Parathyroid adenoma (tissue), 2 donors: ENCODE data around the gene THRA.
A peak's percentile ranks its signal among the peaks of the same experiment; 100 is the strongest.

Experiments used
- H2AFZ ChIP-seq: fragments of 300-600 bp; sonication (generic); one replicate; pipeline ENCODE4 v1.7.0; 2017; ENCODE audit warnings: antibody characterized with exemption, mild to moderate bottlenecking
- H3K27ac ChIP-seq: fragments of 300-600 bp; sonication (generic); one replicate; pipeline ENCODE4 v1.7.0; 2017
- H3K27me3 ChIP-seq: fragments of 300-600 bp; sonication (generic); one replicate; pipeline ENCODE4 v1.7.0; 2017; ENCODE audit warnings: low read length; ENCODE audit not compliant: control insufficient read depth, insufficient read depth
- H3K36me3 ChIP-seq: fragments of 300-600 bp; sonication (generic); one replicate; pipeline ENCODE4 v1.7.0; 2017; ENCODE audit warnings: low read length; ENCODE audit not compliant: control insufficient read depth, insufficient read depth
- H3K4me1 ChIP-seq: fragments of 300-600 bp; sonication (generic); one replicate; pipeline ENCODE4 v1.7.0; 2017; ENCODE audit warnings: control low read depth
- H3K4me2 ChIP-seq: fragments of 300-600 bp; sonication (generic); one replicate; pipeline ENCODE4 v1.7.0; 2017; ENCODE audit warnings: low read length
- H3K4me3 ChIP-seq: fragments of 300-600 bp; sonication (generic); one replicate; pipeline ENCODE4 v1.7.0; 2017; ENCODE audit warnings: low read depth, low read length
- H3K79me2 ChIP-seq: fragments of 300-600 bp; sonication (generic); one replicate; pipeline ENCODE4 v1.7.0; 2017; ENCODE audit warnings: control low read depth
- H3K9ac ChIP-seq: fragments of 300-600 bp; sonication (generic); one replicate; pipeline ENCODE4 v1.7.0; 2017; ENCODE audit warnings: mild to moderate bottlenecking
- H3K9me3 ChIP-seq: fragments of 300-600 bp; sonication (generic); one replicate; pipeline ENCODE4 v1.7.0; 2017; ENCODE audit warnings: low read length; ENCODE audit not compliant: control insufficient read depth
- TF ChIP-seq, protein P1 (sequence below): fragments of 300-600 bp; sonication (generic); IDR thresholded peaks from one replicate; pipeline ENCODE4 v1.7.0; 2017; ENCODE audit warnings: antibody characterized with exemption, mild to moderate bottlenecking
- donor health status: primary hyperparathyroidism.

THRA gene

DNA sequence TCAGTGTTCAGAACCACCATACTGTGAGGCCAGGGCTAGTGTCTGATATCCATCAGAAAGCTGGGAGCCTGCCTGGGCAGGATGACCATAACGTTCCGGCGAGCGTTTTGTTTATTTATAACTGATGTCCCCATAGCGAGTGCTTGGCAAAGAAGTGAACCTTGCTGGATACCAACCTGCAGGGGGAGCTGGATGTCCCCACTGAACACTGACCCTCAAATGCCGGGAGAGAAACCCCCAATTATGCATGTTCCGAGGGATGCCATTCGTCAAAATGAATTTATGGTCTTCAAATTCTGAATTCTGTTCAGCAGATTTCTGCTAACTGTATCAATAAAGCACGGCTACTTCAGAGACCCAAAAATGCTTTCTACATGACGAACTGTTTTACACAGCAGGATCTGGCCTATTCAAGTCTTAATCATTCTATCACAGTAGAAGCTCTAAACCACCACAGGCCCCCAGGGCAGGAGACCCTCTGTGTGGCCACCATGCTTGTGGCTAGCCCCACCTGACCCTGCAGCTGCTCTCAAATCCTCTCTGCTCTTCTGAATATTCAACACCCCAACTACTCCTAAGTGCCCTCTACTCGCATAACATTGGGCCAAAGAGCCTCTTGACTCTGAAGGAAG, 23.8 kb upstream of the THRA start:
- H3K9ac ChIP-seq = no peak overlapping the region
- no peaks in the 10 kb centered on the region for H3K36me3 ChIP-seq
- peak overlapping the region; percentile 39 for H2AFZ ChIP-seq
- H3K4me3 ChIP-seq = no peak overlapping the region
- H3K4me1 ChIP-seq = peaks cover 3% of the 10 kb centered on the region
- H3K79me2 ChIP-seq = no peaks in the 10 kb centered on the region
- TF ChIP-seq, protein P1, sequence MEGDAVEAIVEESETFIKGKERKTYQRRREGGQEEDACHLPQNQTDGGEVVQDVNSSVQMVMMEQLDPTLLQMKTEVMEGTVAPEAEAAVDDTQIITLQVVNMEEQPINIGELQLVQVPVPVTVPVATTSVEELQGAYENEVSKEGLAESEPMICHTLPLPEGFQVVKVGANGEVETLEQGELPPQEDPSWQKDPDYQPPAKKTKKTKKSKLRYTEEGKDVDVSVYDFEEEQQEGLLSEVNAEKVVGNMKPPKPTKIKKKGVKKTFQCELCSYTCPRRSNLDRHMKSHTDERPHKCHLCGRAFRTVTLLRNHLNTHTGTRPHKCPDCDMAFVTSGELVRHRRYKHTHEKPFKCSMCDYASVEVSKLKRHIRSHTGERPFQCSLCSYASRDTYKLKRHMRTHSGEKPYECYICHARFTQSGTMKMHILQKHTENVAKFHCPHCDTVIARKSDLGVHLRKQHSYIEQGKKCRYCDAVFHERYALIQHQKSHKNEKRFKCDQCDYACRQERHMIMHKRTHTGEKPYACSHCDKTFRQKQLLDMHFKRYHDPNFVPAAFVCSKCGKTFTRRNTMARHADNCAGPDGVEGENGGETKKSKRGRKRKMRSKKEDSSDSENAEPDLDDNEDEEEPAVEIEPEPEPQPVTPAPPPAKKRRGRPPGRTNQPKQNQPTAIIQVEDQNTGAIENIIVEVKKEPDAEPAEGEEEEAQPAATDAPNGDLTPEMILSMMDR = peak; percentile 65
- peak overlapping the region; percentile 86 for H3K27ac ChIP-seq
- H3K9me3 ChIP-seq = no peaks in the 10 kb centered on the region
- peak overlapping the region; percentile 9 for H3K4me2 ChIP-seq
- no peaks in the 10 kb centered on the region for H3K27me3 ChIP-seq

DNA sequence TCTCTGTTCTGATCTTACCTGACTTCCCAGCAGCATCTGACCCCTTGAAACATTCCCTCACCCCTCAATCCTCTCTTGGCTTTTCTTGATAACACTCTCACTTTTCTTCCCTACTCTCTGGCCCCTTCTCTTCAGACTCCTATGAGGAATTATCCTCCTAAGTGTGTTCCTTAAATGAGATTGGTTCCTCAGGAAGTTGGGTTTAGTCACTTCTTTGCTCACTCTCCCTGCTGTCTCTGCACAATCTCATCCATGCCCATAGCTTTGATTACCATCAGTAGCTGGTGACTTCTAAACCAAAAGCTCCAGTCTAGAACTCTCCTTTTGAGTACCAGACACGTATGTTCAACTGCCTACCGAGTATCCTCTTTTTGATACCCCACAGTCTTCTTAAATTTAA, 21.6 kb upstream of the THRA start:
- no peaks in the 10 kb centered on the region for H3K9me3 ChIP-seq
- H3K36me3 ChIP-seq = no peaks in the 10 kb centered on the region
- H3K27me3 ChIP-seq = no peaks in the 10 kb centered on the region
- no peaks in the 10 kb centered on the region for H3K79me2 ChIP-seq
- TF ChIP-seq, protein P1 = no peak
- H3K4me2 ChIP-seq = no peak overlapping the region
- no peak overlapping the region for H3K9ac ChIP-seq
- no peak overlapping the region for H2AFZ ChIP-seq
- H3K4me3 ChIP-seq = no peak overlapping the region
- H3K27ac ChIP-seq = no peak overlapping the region
- H3K4me1 ChIP-seq = peaks cover 3% of the 10 kb centered on the region

DNA sequence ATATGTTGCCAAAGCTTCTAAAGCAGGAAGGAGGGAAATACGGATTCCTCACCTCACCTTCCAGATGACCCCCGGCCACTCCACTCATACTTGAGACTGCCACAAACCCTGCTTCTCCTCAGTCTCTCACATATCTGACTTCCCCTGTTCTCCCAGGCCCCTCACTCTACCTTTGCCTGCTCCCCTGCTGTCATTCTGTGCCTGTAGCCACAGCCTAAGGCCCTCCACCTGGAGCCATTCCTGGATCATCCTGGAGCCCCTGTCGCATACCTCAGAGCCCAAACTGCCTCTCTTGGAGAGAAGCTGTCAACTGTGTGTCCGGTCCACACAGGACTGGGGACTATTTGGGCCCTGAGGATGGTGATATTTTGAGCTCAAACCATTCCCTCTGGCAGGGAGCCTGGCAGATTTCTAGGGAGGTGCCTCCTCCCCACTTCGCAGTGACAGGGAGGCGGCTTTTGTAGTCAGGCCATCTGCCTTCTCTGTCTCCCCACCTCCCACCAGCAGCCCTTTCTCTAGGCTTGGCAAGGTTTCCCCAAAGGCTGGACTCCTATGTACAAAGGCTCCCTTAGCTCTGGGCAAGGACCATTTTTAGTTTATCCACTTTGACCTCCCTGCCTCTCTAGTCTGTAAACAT, 6.3 kb upstream of the THRA start:
- H3K27ac ChIP-seq = no peak overlapping the region
- no peaks in the 10 kb centered on the region for H3K36me3 ChIP-seq
- TF ChIP-seq, protein P1 = no peak
- no peak overlapping the region for H2AFZ ChIP-seq
- no peaks in the 10 kb centered on the region for H3K4me1 ChIP-seq
- H3K4me2 ChIP-seq = no peak overlapping the region
- H3K79me2 ChIP-seq = peaks cover 3% of the 10 kb centered on the region
- no peaks in the 10 kb centered on the region for H3K27me3 ChIP-seq
- no peak overlapping the region for H3K4me3 ChIP-seq
- no peak overlapping the region for H3K9ac ChIP-seq
- H3K9me3 ChIP-seq = no peaks in the 10 kb centered on the region

DNA sequence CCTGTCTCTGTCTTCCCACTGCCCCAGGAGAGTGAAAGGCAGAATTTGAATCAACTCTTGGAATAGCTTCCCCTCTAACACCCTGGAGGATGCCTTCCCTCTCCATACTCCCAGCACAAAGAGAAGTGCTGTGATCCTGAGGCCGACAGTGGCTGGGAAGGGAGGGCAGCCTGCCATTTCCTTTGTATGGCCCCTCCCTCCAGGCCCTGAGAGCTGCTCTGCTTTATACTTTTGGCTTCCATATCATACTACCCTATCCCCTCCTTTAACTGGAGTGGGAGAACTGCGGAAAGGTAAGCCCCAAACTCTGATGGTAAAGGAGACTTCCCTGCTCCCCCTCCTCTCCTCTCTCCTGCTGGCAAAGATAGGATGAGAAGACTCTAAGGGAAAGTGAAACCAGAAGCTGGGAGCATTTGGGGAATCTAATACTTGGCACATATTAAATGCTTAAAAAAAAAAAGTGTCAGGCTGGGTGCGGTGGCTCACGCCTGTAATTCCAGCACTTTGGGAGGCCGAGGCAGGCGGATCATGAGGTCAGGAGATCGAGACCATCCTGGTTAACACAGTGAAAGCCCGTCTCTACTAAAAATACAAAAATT, 4.5 kb upstream of the THRA start:
- no peaks in the 10 kb centered on the region for H3K4me1 ChIP-seq
- no peak overlapping the region for H3K9ac ChIP-seq
- H3K27me3 ChIP-seq = no peaks in the 10 kb centered on the region
- TF ChIP-seq, protein P1 = no peak
- peak overlapping the region; percentile 36 for H3K27ac ChIP-seq
- no peak overlapping the region for H3K4me3 ChIP-seq
- H3K79me2 ChIP-seq = peaks cover 3% of the 10 kb centered on the region
- H3K9me3 ChIP-seq = no peaks in the 10 kb centered on the region
- H3K36me3 ChIP-seq = no peaks in the 10 kb centered on the region
- H2AFZ ChIP-seq = no peak overlapping the region
- no peak overlapping the region for H3K4me2 ChIP-seq
